GM21447 (cell line): ENCODE measurements around the gene FAM241A.
"Not testable (repeated sequence)": the region's sequence is repeated elsewhere in the genome, so short reads cannot be mapped to it uniquely, and the experiment has no call there.

ENCODE experiments used
- ATAC-seq: cut with Tn5 transposase; IDR thresholded peaks from one replicate; pipeline ENCODE4 v1.9.1; 2021; ENCODE audit not compliant: unreplicated experiment

The FAM241A gene

GRCh38 chr4:112136551-112136950 is 8.7 kb upstream of the FAM241A start:
- no peak for ATAC-seq

- ATAC-seq = no peak
Observed at GRCh38 chr4:112138538-112138937, 6.7 kb upstream of the FAM241A start.

- no peak for ATAC-seq
Observed at GRCh38 chr4:112140536-112140935, 4.7 kb upstream of the FAM241A start.

GRCh38 chr4:112141366-112142138 is 3.7 kb upstream of the FAM241A start:
- no peak for ATAC-seq

GRCh38 chr4:112142182-112142581 is 3.1 kb upstream of the FAM241A start:
- no peak for ATAC-seq

GRCh38 chr4:112143781-112144180 is 1.5 kb upstream of the FAM241A start:
- ATAC-seq = no peak

- ATAC-seq = no peak
Observed at GRCh38 chr4:112144546-112145325, 518 bp upstream of the FAM241A start.

GRCh38 chr4:112145790-112146501 is 692 bp downstream of the FAM241A start:
- ATAC-seq = peak; percentile 63

GRCh38 chr4:112146502-112146813 is 1.2 kb downstream of the FAM241A start:
- ATAC-seq = no peak

- ATAC-seq = no peak
Observed at GRCh38 chr4:112147697-112148096, 2.4 kb downstream of the FAM241A start.

- no peak for ATAC-seq
Observed at GRCh38 chr4:112150920-112151319, 5.7 kb downstream of the FAM241A start.

GRCh38 chr4:112152521-112152920 is 7.3 kb downstream of the FAM241A start:
- ATAC-seq = no peak

- ATAC-seq = no peak
Observed at GRCh38 chr4:112153211-112153791, 8.0 kb downstream of the FAM241A start.

GRCh38 chr4:112156112-112156511 is 10.9 kb downstream of the FAM241A start:
- ATAC-seq = no peak

- no peak for ATAC-seq
Observed at GRCh38 chr4:112156553-112156952, 11.3 kb downstream of the FAM241A start.

- not testable (repeated sequence) for ATAC-seq
Observed at GRCh38 chr4:112163706-112164105, 18.5 kb downstream of the FAM241A start.

- ATAC-seq = no peak
Observed at GRCh38 chr4:112167794-112168193, 22.5 kb downstream of the FAM241A start.

GRCh38 chr4:112168719-112169500 is 23.7 kb downstream of the FAM241A start:
- ATAC-seq = no peak

- ATAC-seq = no peak
Observed at GRCh38 chr4:112170451-112170993, 25.3 kb downstream of the FAM241A start.

- not testable (repeated sequence) for ATAC-seq
Observed at GRCh38 chr4:112171051-112171763, 26.0 kb downstream of the FAM241A start.
